Panc1 (cell line): ENCODE data around the gene ANKRD30A. TPM values are rescaled to one million over a fixed set of nuclear protein-coding genes. Genes with fewer than 3 reads are reported as not detected.

Source experiments
- ATAC-seq: fragments of 200-7000 bp; cut with Tn5 transposase; 2 replicates; pipeline ENCODE4 v1.9.1; 2020; ENCODE audit warnings: mild to moderate bottlenecking, moderate library complexity
- BruUV-seq: library from RNA; stranded (reverse); fragments of 400-500 nt; replicated peaks from 2 replicates; lab custom pipeline; 2021; lab: Mats Ljungman, UMichigan
- CTCF ChIA-PET: fragments of 300-600 bp; sonication (Branson Sonifier 250); formaldehyde crosslinking; loops from one replicate; lab custom pipeline; 2022; ENCODE audit warnings: antibody characterized with exemption; lab: Charles Lee
- POLR2A ChIA-PET: fragments of 300-600 bp; sonication (Branson Sonifier 250); formaldehyde crosslinking; loops from one replicate; lab custom pipeline; 2022; ENCODE audit warnings: antibody characterized with exemption; lab: Charles Lee
- DNase-seq: peaks from one replicate; pipeline ENCODE4 v3.0.0-alpha.2; 2010; ENCODE audit warnings: low read depth, low spot score
- H3K27ac ChIP-seq: 2 replicates; pipeline ENCODE4 v1.5.1; 2011; ENCODE audit warnings: mild to moderate bottlenecking, low read length, inconsistent platforms
- H3K27me3 ChIP-seq: fragments of 200-500 bp; sonication (Bioruptor generic); 2 replicates; pipeline ENCODE4 v1.6.0; 2014; ENCODE audit warnings: low read length, inconsistent platforms; ENCODE audit not compliant: control insufficient read depth, insufficient read depth
- H3K36me3 ChIP-seq: fragments of 200-500 bp; sonication (Bioruptor generic); 2 replicates; pipeline ENCODE4 v1.5.1; 2014; ENCODE audit warnings: inconsistent platforms, mild to moderate bottlenecking, low read length, moderate library complexity; ENCODE audit not compliant: control insufficient read depth, insufficient read depth
- H3K4me1 ChIP-seq: 2 replicates; pipeline ENCODE4 v1.5.1; 2011; ENCODE audit warnings: inconsistent platforms, mild to moderate bottlenecking, low read length, moderate library complexity; ENCODE audit not compliant: control insufficient read depth, insufficient read depth
- H3K4me3 ChIP-seq, 2 experiments: 2 replicates each; pipeline ENCODE4 v1.5.1; 2011 to 2012; ENCODE audit warnings: low read depth in 2 of 2, low read length in 2 of 2, mild to moderate bottlenecking in 2 of 2, inconsistent platforms in 1 of 2, moderate library complexity in 1 of 2
- H3K9me3 ChIP-seq: fragments of 200-500 bp; sonication (Bioruptor generic); 2 replicates; pipeline ENCODE4 v1.5.1; 2014; ENCODE audit warnings: low read depth, mild to moderate bottlenecking, inconsistent platforms, low read length, moderate library complexity; ENCODE audit not compliant: control insufficient read depth, insufficient read depth
- POLR2AphosphoS5 ChIP-seq: IDR thresholded peaks from 2 replicates; pipeline ENCODE4 v1.6.1; 2012; ENCODE audit warnings: mild to moderate bottlenecking, low read depth, low read length, moderate library complexity
- REST ChIP-seq, 2 experiments: IDR thresholded peaks; 2 replicates each; pipeline ENCODE4 v1.6.1; 2011 to 2012; ENCODE audit warnings: low read depth in 2 of 2, control low read depth in 1 of 2, low read length in 1 of 2, mild to moderate bottlenecking in 1 of 2, moderate library complexity in 1 of 2; ENCODE audit not compliant: insufficient read depth in 1 of 2
- SIN3A ChIP-seq: IDR thresholded peaks from 2 replicates; pipeline ENCODE4 v1.6.1; 2012; ENCODE audit warnings: low read depth, mild to moderate bottlenecking, low read length, moderate library complexity, borderline replicate concordance; ENCODE audit not compliant: insufficient read depth
- TCF7L2 ChIP-seq: IDR thresholded peaks from 2 replicates; pipeline ENCODE4 v1.6.1; 2011; ENCODE audit warnings: mild to moderate bottlenecking, low read depth, low read length, inconsistent platforms
- in situ Hi-C: cut with HindIII; loops from 2 replicates; pipeline ENCODE4 v1.10.0; 2016; ENCODE audit warnings: low sequenced_read_pairs, low pct_unique_long_range_greater_than_20kb
- intact Hi-C: fragments of 100-400 bp; cut with micrococcal nuclease; formaldehyde crosslinking; loops from one replicate; pipeline ENCODE4 v1.10.0; 2022; ENCODE audit not compliant: unreplicated experiment
- total RNA-seq: library from RNA; stranded (reverse); gene quantifications from one replicate; pipeline ENCODE4 v1.2.1, GENCODE V29; 2021; ENCODE audit not compliant: unreplicated experiment
- TF ChIP-seq, protein P1 (sequence below): fragments of 450-650 bp; IDR thresholded peaks from 2 replicates; pipeline ENCODE4 v1.5.1; 2017; ENCODE audit warnings: mild to moderate bottlenecking

The ANKRD30A gene
- total RNA-seq, 1 experiment from 2014 or later, result not detected

DNA sequence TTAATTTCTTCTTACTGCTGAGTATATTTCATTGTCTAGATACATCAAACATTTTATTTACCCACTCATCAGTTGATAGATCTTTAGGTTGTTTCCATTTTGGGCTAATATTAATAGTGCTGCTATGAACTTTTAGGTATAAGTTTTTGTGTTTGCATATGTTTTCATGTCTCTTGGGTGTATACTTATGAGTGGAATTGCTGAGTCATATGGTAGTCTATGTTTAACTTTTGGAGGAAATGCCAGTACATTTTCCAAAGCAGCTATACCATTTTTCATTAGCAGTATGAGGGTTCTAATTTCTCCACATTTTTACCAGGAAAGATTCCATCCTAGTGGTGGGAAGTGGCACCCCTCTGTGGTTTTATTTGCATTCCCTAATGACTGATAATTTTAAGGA is 101.1 kb downstream of the ANKRD30A start:
- H3K9me3 ChIP-seq, result no peaks in the 10 kb centered on the region
- no peak overlapping the region for H3K27ac ChIP-seq
- no peak for TF ChIP-seq SIN3A
- POLR2A ChIA-PET, result no interaction called here
- no peaks in the 10 kb centered on the region for H3K27me3 ChIP-seq
- no peak overlapping the region for H3K4me3 ChIP-seq
- CTCF ChIA-PET, result interaction anchor here (0.6 kb wide), 1 partner anchor 149 kb away, joined by 3 read pairs; no protein-coding TSS in a partner anchor
- ATAC-seq (no peak), DNase-seq (no peak)
- H3K36me3 ChIP-seq, result no peaks in the 10 kb centered on the region
- no TSS peak for BruUV-seq
- in situ Hi-C loops (no loop called here), intact Hi-C loops (no loop called here)
- no peaks in the 10 kb centered on the region for H3K4me1 ChIP-seq

DNA sequence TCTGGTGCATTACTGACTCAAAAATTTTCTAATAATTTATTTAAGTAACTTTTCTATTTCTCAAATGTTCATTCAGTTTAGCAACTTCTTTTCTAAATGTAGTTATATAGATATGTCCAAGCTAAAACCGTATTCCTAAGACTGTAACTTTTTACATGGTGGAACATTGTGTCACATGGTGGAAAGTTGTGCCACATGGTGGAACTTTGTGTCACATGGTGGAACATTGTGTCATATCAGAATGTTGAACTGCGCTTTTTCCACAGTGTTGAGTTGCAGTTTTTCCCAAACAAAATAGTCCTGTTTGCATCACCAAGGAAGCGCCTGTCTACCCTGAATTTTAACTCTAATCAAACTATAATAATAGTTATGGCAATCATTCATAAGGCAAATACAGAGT is 109.3 kb downstream of the ANKRD30A start:
- BruUV-seq, result no TSS peak
- ChIA-PET CTCF (no interaction called here), POLR2A (no interaction called here)
- ATAC-seq, result no peak
- H3K4me3 ChIP-seq, result no peak overlapping the region
- TF ChIP-seq SIN3A (no peak), REST (IDR thresholded peaks at IDR 0.05; ENCODE audit: insufficient read depth in 1 of 2, low read depth in 2 of 2, low read length in 1 of 2) (no peak), POLR2AphosphoS5 (no peak), TCF7L2 (no peak)
- TF ChIP-seq, protein P1, sequence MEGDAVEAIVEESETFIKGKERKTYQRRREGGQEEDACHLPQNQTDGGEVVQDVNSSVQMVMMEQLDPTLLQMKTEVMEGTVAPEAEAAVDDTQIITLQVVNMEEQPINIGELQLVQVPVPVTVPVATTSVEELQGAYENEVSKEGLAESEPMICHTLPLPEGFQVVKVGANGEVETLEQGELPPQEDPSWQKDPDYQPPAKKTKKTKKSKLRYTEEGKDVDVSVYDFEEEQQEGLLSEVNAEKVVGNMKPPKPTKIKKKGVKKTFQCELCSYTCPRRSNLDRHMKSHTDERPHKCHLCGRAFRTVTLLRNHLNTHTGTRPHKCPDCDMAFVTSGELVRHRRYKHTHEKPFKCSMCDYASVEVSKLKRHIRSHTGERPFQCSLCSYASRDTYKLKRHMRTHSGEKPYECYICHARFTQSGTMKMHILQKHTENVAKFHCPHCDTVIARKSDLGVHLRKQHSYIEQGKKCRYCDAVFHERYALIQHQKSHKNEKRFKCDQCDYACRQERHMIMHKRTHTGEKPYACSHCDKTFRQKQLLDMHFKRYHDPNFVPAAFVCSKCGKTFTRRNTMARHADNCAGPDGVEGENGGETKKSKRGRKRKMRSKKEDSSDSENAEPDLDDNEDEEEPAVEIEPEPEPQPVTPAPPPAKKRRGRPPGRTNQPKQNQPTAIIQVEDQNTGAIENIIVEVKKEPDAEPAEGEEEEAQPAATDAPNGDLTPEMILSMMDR, result no peak
- no peaks in the 10 kb centered on the region for H3K36me3 ChIP-seq
- in situ Hi-C loops, result no loop called here
- intact Hi-C loops, result no loop called here
- no peaks in the 10 kb centered on the region for H3K27me3 ChIP-seq
- no peak for DNase-seq
- H3K9me3 ChIP-seq, result no peaks in the 10 kb centered on the region
- no peak overlapping the region for H3K27ac ChIP-seq
- H3K4me1 ChIP-seq, result no peaks in the 10 kb centered on the region

- Histone ChIP-seq H3K27ac (no peak overlapping the region), H3K27me3 (no peaks in the 10 kb centered on the region), H3K9me3 (no peaks in the 10 kb centered on the region), H3K36me3 (no peaks in the 10 kb centered on the region), H3K4me3 (no peak overlapping the region), H3K4me1 (no peaks in the 10 kb centered on the region)
- ATAC-seq (no peak), DNase-seq (no peak)
- ChIA-PET POLR2A (no interaction called here), CTCF (no interaction called here)
- BruUV-seq, result no TSS peak
- TF ChIP-seq SIN3A, result no peak
- TF ChIP-seq, protein P1, result no peak
- no peak for TF ChIP-seq TCF7L2
- no peak for TF ChIP-seq POLR2AphosphoS5
- TF ChIP-seq REST (IDR thresholded peaks at IDR 0.05; ENCODE audit: insufficient read depth in 1 of 2, low read depth in 2 of 2, low read length in 1 of 2), result no peak
- intact Hi-C loops (no loop called here), in situ Hi-C loops (no loop called here)
Measured at GRCh38 chr10:37236093-37236492, 110.7 kb downstream of the ANKRD30A start.
